ENCODE data around the gene DHRS1. TPM values are rescaled to one million over a fixed set of nuclear protein-coding genes. Genes with fewer than 3 reads are reported as not detected.

The DHRS1 gene
- total RNA-seq, 1 donor from 2014 or later, result 4.1 TPM

GRCh38 chr14:24309538-24310264, 10.1 kb upstream of the DHRS1 start, which contains the start of gene LTB4R2:
LTB4R2 (plus strand) TSS chr14:24310140; CDS start chr14:24310665, 525 bp downstream.
- no peak for DNase-seq

- no peak for DNase-seq
These were observed 9.0 kb upstream of the DHRS1 start for GRCh38 chr14:24308342-24309124.

- no peak for DNase-seq
These were observed 8.2 kb upstream of the DHRS1 start, which contains the start of gene CIDEB for GRCh38 chr14:24307575-24308341. CIDEB (minus strand) TSS chr14:24307977; CDS start chr14:24307858, 119 bp downstream.

- no peak for DNase-seq
These were observed 7.6 kb upstream of the DHRS1 start for GRCh38 chr14:24307156-24307574.

- DNase-seq, result no peak
These were observed 4.4 kb upstream of the DHRS1 start for GRCh38 chr14:24304019-24304387.

GRCh38 chr14:24300326-24300980, 873 bp upstream of the DHRS1 start:
- DNase-seq, result no peak

- no peak for DNase-seq
These were observed 707 bp downstream of the DHRS1 start for GRCh38 chr14:24298892-24299254.

GRCh38 chr14:24297190-24297964, 2.2 kb downstream of the DHRS1 start:
- no peak for DNase-seq

GRCh38 chr14:24296341-24297157, 3.0 kb downstream of the DHRS1 start:
- peak; percentile 16 for DNase-seq

- DNase-seq, result no peak
These were observed 6.1 kb downstream of the DHRS1 start for GRCh38 chr14:24293525-24293924.

- no peak for DNase-seq
These were observed 7.3 kb downstream of the DHRS1 start for GRCh38 chr14:24292118-24292807.

GRCh38 chr14:24291446-24292117, 8.0 kb downstream of the DHRS1 start:
- no peak for DNase-seq

GRCh38 chr14:24290746-24291145, 8.8 kb downstream of the DHRS1 start:
- no peak for DNase-seq

- no peak for DNase-seq
These were observed 9.8 kb downstream of the DHRS1 start for GRCh38 chr14:24289649-24290280.

- no peak for DNase-seq
These were observed 12.6 kb downstream of the DHRS1 start for GRCh38 chr14:24286996-24287395.

GRCh38 chr14:24285351-24285750, 14.2 kb downstream of the DHRS1 start:
- DNase-seq, result no peak

GRCh38 chr14:24284501-24285035, 15.0 kb downstream of the DHRS1 start:
- DNase-seq, result no peak

- no peak for DNase-seq
These were observed 15.7 kb downstream of the DHRS1 start for GRCh38 chr14:24283796-24284460.
